ENCODE results near the gene CATSPERZ.

Gene CATSPERZ

GRCh38 chr11:64287676-64288352 lies 12.3 kb upstream of the CATSPERZ start:
- no peak overlapping the region for H3K4me3 ChIP-seq (ENCODE audit: low read depth, low read length)
- no peak for TF ChIP-seq CTCF (IDR thresholded peaks at IDR 0.05; ENCODE audit: control insufficient read depth, extremely low read depth, insufficient read depth)
- DNase-seq (ENCODE audit: low read depth): no peak

GRCh38 chr11:64288353-64288750 lies 11.8 kb upstream of the CATSPERZ start:
- TF ChIP-seq CTCF (IDR thresholded peaks at IDR 0.05; ENCODE audit: control insufficient read depth, extremely low read depth, insufficient read depth): no peak
- H3K4me3 ChIP-seq (ENCODE audit: low read depth, low read length): no peak overlapping the region
- DNase-seq (ENCODE audit: low read depth): no peak

GRCh38 chr11:64289002-64289564 lies 11.1 kb upstream of the CATSPERZ start:
- DNase-seq (ENCODE audit: low read depth): no peak
- TF ChIP-seq CTCF (IDR thresholded peaks at IDR 0.05; ENCODE audit: control insufficient read depth, extremely low read depth, insufficient read depth): no peak
- no peak overlapping the region for H3K4me3 ChIP-seq (ENCODE audit: low read depth, low read length)

GRCh38 chr11:64290352-64291261 lies 9.6 kb upstream of the CATSPERZ start:
- TF ChIP-seq CTCF (IDR thresholded peaks at IDR 0.05; ENCODE audit: control insufficient read depth, extremely low read depth, insufficient read depth): no peak
- DNase-seq (ENCODE audit: low read depth): no peak
- no peak overlapping the region for H3K4me3 ChIP-seq (ENCODE audit: low read depth, low read length)

GRCh38 chr11:64291262-64291751 lies 8.9 kb upstream of the CATSPERZ start, which contains the start of gene KCNK4:
KCNK4 (plus strand) TSS chr11:64291302; CDS start chr11:64293019, 1,717 bp downstream.
- H3K4me3 ChIP-seq (ENCODE audit: low read depth, low read length): no peak within 1 kb of the TSS

More at GRCh38 chr11:64291262-64291751, 8.9 kb upstream of the CATSPERZ start, which contains the start of gene KCNK4:
- no peak for DNase-seq (ENCODE audit: low read depth)
- no peak for TF ChIP-seq CTCF (IDR thresholded peaks at IDR 0.05; ENCODE audit: control insufficient read depth, extremely low read depth, insufficient read depth)
